PC-3 (cell line): ENCODE measurements around the gene PBX4.

Experiments used
- EZH2 ChIP-seq: fragments of 300-600 bp; sonication (generic); IDR thresholded peaks from one replicate; pipeline ENCODE4 v1.6.1; 2017; ENCODE audit warnings: antibody characterized with exemption, mild to moderate bottlenecking, low read length; ENCODE audit not compliant: unreplicated experiment
- TF ChIP-seq, protein P1 (sequence below): fragments of 300-600 bp; sonication (generic); conservative IDR thresholded peaks from 2 replicates; pipeline ENCODE4 v1.5.1; 2017; ENCODE audit warnings: antibody characterized with exemption, low read depth, mild to moderate bottlenecking, low read length

DNA sequence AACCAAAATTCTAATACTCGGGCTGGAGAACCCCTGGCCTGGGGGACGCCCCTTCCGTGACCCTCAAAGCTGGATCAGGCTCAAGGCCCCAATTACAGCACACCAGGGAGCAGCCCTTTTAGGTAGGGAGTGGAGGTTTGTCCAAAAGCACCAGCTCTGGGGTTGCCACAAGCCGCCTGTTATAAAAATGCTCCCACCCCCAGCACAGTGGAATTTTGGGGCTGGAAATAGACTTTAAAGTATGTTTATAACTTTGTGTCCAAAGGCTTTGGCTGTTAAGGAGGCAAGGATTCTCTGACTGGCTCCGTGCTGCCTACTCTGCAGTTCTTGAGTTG is 25.5 kb upstream of the PBX4 start:
- no peak for TF ChIP-seq EZH2
- TF ChIP-seq, protein P1, sequence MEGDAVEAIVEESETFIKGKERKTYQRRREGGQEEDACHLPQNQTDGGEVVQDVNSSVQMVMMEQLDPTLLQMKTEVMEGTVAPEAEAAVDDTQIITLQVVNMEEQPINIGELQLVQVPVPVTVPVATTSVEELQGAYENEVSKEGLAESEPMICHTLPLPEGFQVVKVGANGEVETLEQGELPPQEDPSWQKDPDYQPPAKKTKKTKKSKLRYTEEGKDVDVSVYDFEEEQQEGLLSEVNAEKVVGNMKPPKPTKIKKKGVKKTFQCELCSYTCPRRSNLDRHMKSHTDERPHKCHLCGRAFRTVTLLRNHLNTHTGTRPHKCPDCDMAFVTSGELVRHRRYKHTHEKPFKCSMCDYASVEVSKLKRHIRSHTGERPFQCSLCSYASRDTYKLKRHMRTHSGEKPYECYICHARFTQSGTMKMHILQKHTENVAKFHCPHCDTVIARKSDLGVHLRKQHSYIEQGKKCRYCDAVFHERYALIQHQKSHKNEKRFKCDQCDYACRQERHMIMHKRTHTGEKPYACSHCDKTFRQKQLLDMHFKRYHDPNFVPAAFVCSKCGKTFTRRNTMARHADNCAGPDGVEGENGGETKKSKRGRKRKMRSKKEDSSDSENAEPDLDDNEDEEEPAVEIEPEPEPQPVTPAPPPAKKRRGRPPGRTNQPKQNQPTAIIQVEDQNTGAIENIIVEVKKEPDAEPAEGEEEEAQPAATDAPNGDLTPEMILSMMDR = peak; percentile 14; the same call in 1 of the 2 replicates
